Frontal cortex (tissue), 4 donors: ENCODE data around the gene ABCA4. TPM values are rescaled to one million over a fixed set of nuclear protein-coding genes. Genes with fewer than 3 reads are reported as not detected.

Source experiments
- DNase-seq, 2 donors: peaks; one replicate each; pipeline ENCODE4 v3.0.0; 2012; ENCODE audit warnings: low spot score in 2 of 2
- FAIRE-seq: peaks from 2 replicates; lab custom pipeline; 2012; peaks lifted over from hg19 to GRCh38; lab: Jason Lieb, UNC
- total RNA-seq: library from RNA; depleted of rRNA; stranded (reverse); fragments of >200 nt; gene quantifications from one replicate; pipeline ENCODE4 v1.2.3, GENCODE V29; 2014
- donor health status: control.
- donor health status: control.
- donor health status: control.

The ABCA4 gene
- total RNA-seq, 1 donor from 2014 or later, result 0.82 TPM

DNA sequence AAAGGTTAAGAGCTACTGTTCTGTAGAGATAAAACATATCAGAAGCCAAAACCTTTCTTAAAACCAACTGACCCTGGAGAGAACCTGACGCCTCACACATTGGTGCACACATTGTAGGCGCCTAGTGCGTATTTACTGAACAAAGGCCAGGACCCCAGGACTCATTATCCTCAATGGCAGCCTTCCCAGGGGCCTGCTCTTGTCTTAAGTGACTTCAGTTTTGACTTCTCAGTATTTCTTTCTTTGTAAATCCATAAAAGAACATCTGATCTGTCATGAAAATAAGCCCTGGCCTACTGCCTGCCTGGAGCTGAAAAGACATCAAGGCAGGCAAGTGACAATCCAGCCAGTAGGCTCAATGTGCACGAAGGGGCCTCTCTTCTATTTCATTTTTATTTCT lies 27.6 kb downstream of the ABCA4 start:
- FAIRE-seq (no peak), DNase-seq (no peak)

- DNase-seq, result no peak
- FAIRE-seq, result no peak
Observed at GRCh38 chr1:94092210-94092613, 28.7 kb downstream of the ABCA4 start.

GRCh38 chr1:94090761-94091160 lies 30.2 kb downstream of the ABCA4 start:
- no peak for FAIRE-seq

GRCh38 chr1:94087193-94087592 lies 33.8 kb downstream of the ABCA4 start:
- no peak for FAIRE-seq
- DNase-seq, result no peak

More at GRCh38 chr1:94090761-94091160, 30.2 kb downstream of the ABCA4 start:
- DNase-seq, result no peak

DNA sequence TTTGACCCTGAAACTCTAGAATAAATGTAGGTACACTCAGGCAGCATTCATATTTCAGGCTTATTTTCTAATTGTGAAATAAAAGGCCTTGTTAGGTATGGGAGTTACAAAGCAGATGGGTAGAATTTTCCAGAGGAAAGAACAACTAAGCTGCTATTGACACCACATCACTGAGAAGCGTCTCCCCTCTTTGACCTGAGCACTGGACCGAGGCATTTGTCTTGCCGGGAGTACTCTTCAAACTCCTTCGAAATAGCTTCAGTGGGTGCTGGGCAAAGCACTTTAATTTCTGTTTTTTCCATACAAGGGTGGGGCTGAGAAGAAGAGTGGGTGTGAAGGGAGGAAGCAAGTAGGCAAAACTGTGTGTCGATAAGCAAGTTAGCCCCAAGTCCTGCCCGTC lies 36.4 kb downstream of the ABCA4 start:
- DNase-seq, result no peak
- FAIRE-seq, result no peak

- DNase-seq, result no peak
- no peak for FAIRE-seq
Observed at GRCh38 chr1:94084085-94084484, 36.9 kb downstream of the ABCA4 start.

GRCh38 chr1:94083681-94084080 lies 37.3 kb downstream of the ABCA4 start:
- no peak for DNase-seq
- no peak for FAIRE-seq

GRCh38 chr1:94081566-94082344 lies 39.2 kb downstream of the ABCA4 start:
- DNase-seq (no peak), FAIRE-seq (no peak)

GRCh38 chr1:94079989-94080388 lies 41.0 kb downstream of the ABCA4 start:
- DNase-seq (no peak), FAIRE-seq (no peak)

GRCh38 chr1:94079080-94079940 lies 41.6 kb downstream of the ABCA4 start:
- no peak for FAIRE-seq
- DNase-seq, result no peak

GRCh38 chr1:94072840-94073522 lies 48.0 kb downstream of the ABCA4 start:
- FAIRE-seq (no peak), DNase-seq (no peak)

- FAIRE-seq (no peak), DNase-seq (no peak)
Observed at GRCh38 chr1:94071976-94072375, 49.0 kb downstream of the ABCA4 start.

DNA sequence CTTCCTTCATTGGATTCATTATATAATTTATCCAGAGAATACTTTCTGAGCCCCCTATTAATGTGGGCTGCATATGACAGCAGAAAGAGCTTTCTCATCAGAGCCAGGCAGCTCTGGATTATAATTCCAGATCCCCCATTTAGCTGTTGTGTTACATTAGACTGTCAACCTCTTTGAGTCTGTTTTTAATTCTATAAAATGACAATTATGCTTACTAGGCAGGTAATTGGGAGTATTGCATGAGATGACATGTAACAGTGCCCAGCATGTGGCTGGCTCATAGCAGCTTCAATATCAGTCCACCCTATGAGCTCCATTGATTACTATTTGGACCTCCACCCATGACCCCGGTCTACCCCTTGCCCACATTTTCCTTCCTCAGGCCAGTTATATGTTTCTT lies 49.6 kb downstream of the ABCA4 start:
- DNase-seq, result no peak
- FAIRE-seq, result no peak

DNA sequence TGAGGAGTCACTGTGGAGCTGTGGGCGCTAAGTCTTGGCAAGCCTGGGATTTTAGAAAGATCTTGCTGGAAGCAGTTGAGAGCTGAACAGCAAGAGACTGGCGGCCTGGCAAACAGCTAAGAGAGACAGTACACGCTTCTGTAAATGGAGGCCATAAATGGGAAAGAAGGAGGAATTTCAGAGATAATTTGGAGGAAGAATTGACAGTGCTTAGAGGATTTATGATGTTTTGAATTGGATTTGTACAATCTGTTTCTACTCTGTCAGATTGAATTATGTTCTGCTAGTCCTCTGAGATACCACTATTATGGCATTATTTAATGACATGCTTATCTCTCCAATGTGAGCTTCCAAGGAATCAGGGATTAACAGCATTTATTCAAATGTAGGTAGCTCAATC lies 50.1 kb downstream of the ABCA4 start:
- FAIRE-seq, result no peak
- no peak for DNase-seq

DNA sequence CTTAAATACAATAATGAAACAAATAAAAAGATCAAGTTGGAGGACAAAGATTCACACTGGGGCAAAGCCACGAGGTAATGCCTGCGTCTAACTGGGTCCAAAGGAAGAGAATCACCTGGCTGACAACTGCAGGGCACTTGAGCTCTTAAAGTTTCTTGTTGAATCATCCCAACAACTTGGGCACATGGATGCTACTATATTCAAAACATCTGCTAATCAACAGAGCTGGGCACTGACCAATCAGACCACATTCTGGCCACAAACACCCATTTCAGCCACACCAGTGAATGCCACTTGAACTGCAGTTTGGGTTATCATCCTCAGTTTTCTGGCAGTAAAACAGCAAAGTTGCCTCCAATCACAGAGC lies 51.0 kb downstream of the ABCA4 start:
- no peak for FAIRE-seq
- DNase-seq, result no peak

DNA sequence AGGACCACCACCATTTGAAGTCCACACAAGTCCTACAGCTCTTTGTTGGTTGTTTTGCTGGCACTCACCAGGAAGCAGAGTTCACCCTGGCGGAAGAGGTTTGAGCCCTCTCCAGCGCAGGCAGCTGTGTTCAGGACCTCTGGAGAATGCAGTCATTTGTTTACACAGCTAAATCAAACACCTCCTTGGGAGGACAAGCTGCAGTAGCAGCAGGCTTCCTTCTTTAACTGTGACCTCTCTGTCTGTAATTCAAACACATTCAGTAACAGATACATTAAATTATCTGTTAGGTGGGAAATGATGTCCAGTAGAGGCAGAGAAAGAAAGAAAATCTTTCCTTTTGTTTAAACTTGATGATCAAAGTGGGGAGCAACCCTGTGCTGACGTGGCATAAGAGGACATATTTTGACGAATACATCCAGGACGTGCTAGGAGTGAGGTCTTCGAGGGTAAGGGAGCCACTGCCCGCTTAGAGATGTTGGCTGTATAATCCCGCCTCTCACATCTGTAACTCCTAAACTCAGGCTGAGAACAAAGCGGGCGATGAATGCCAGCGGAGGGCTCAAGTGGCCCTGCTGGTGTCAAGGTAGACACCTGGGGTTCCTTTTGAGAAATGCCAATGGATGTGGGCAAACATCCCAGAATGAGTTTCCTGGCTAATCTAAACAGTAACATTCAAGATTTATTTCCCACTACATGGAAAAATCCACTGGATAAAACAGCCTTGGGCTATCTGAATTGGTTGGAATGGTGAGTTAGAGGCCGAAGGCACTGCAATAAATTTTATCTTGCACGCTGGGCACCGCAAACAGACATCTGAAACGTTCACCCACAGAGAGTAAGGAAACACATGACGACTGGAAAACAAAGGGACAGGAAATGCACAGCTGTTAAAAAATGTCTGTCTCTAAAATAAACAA lies 51.7 kb downstream of the ABCA4 start:
- no peak for DNase-seq

DNA sequence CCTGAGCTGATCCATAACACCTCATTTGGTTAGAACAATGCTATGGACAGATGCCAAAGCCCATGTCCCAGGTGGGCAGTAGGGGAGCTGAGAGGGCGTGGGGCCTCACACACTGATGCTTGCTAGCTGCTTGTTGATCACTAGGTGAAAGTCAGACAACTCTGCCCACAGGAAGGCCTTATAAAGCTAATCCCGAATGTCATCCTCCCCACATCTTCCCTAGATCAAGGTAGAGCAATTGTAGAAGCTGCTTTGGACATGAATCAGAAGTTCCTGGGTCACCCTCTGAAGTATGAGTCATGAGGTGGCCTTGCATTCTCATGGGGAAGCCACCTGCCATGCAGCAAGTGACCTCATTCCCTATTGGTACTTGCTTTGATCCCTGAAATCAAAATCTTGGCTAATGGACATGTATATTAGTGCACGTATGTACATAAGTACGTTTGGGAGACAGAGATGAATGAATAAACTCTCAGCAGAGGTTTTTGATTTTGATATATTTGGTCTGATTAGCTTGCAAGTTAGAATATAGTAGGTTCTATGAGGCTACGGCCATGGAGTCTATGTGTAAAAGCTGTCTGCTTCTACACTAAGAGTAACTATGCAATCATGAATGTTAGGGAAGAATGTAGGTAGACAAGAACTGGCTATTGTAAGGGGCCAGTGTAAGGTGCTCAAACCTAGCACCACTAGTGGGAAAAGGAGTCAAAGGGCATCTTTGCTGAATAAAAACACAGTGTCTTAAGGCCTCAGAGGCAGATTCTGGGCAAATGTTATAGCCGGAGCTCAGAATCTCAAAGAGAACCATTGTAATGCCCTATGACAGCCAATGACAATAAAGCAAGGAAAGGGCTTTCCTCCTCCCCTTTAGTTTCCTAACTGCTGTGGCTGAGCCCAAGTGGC lies 52.6 kb downstream of the ABCA4 start:
- FAIRE-seq (no peak), DNase-seq (no peak)

More for the DNA sequence above, 51.7 kb downstream of the ABCA4 start:
- no peak for FAIRE-seq

- no peak for DNase-seq
- no peak for FAIRE-seq
Observed at GRCh38 chr1:94067196-94067595, 53.8 kb downstream of the ABCA4 start.

GRCh38 chr1:94063379-94063778 lies 57.6 kb downstream of the ABCA4 start:
- DNase-seq (no peak), FAIRE-seq (no peak)
